ENCODE measurements around the gene MAN1B1.

GRCh38 chr9:137149363-137149762 lies 62.6 kb downstream of the MAN1B1 start:
- no peak for TF ChIP-seq CTCF (optimal IDR thresholded peaks at IDR 0.05 in 1 of 3, IDR thresholded peaks at IDR 0.05 in 1 of 3, conservative IDR thresholded peaks at IDR 0.05 in 1 of 3; ENCODE audit: extremely low read depth in 1 of 3, insufficient read depth in 2 of 3, low read length in 3 of 3)
- no peak for TF ChIP-seq EZH2 (IDR thresholded peaks at IDR 0.05; ENCODE audit: low read length)

Data from keratinocyte (primary cell).